Liver (tissue), 9 donors: Measurements from ENCODE around the gene BLTP1. TPM values are rescaled to one million over a fixed set of nuclear protein-coding genes. Genes with fewer than 3 reads are reported as not detected.

ENCODE experiments used
- DNase-seq: peaks from one replicate; pipeline ENCODE4 v3.0.0-alpha.2; 2017; ENCODE audit warnings: low spot score
- H3K27ac ChIP-seq, 2 donors: one replicate each; pipeline ENCODE4 v1.7.0; 2013; ENCODE audit warnings: inconsistent platforms in 2 of 2, low read length in 2 of 2, control low read depth in 1 of 2, low read depth in 1 of 2, mild to moderate bottlenecking in 1 of 2
- H3K27me3 ChIP-seq, 4 donors: one replicate each; pipeline versions ENCODE4 v1.6.1 to v1.7.0; 2013; ENCODE audit warnings: low read length in 3 of 4, inconsistent platforms in 1 of 4, mild to moderate bottlenecking in 1 of 4, moderate library complexity in 1 of 4; ENCODE audit not compliant: control insufficient read depth in 4 of 4, insufficient read depth in 4 of 4
- H3K36me3 ChIP-seq, 4 donors: one replicate each; pipeline versions ENCODE4 v1.6.1 to v1.7.0; 2013; ENCODE audit warnings: low read length in 3 of 4, mild to moderate bottlenecking in 3 of 4, low read depth in 1 of 4, moderate library complexity in 1 of 4; ENCODE audit not compliant: control insufficient read depth in 4 of 4, insufficient read depth in 3 of 4
- H3K4me1 ChIP-seq, 4 donors: one replicate each; pipeline versions ENCODE4 v1.6.1 to v1.7.0; 2013; ENCODE audit warnings: low read length in 3 of 4, mild to moderate bottlenecking in 3 of 4, moderate library complexity in 1 of 4; ENCODE audit not compliant: control insufficient read depth in 4 of 4, insufficient read depth in 4 of 4
- H3K4me3 ChIP-seq, 3 donors: one replicate each; pipeline versions ENCODE4 v1.6.1 to v1.7.0; 2013; ENCODE audit warnings: low read length in 3 of 3, control low read depth in 1 of 3, low read depth in 1 of 3, mild to moderate bottlenecking in 1 of 3
- H3K9ac ChIP-seq, 2 donors: one replicate each; pipeline ENCODE4 v1.7.0; 2013; ENCODE audit warnings: low read length in 2 of 2, mild to moderate bottlenecking in 2 of 2, moderate library complexity in 2 of 2, control low read depth in 1 of 2, low read depth in 1 of 2
- H3K9me3 ChIP-seq, 4 donors: one replicate each; pipeline versions ENCODE4 v1.6.1 to v1.7.0; 2013; ENCODE audit warnings: low read length in 3 of 4; ENCODE audit not compliant: control insufficient read depth in 4 of 4
- EGR1 ChIP-seq, 2 donors: IDR thresholded peaks; 2 replicates each; pipeline ENCODE4 v1.6.1; 2016 to 2018; ENCODE audit warnings: antibody characterized with exemption in 2 of 2, low read depth in 2 of 2
- FOXA1 ChIP-seq: IDR thresholded peaks from 2 replicates; pipeline ENCODE4 v1.6.1; 2016; ENCODE audit warnings: antibody characterized with exemption
- FOXA2 ChIP-seq: IDR thresholded peaks from 2 replicates; pipeline ENCODE4 v1.6.1; 2016; ENCODE audit warnings: antibody characterized with exemption
- HNF4A ChIP-seq, 2 donors: conservative IDR thresholded peaks; 2 replicates each; pipeline ENCODE4 v1.6.1; 2016; ENCODE audit warnings: antibody characterized with exemption in 2 of 2, mild to moderate bottlenecking in 2 of 2
- HNF4G ChIP-seq: IDR thresholded peaks from 2 replicates; pipeline ENCODE4 v1.6.1; 2016; ENCODE audit warnings: antibody characterized with exemption
- JUND ChIP-seq, 2 donors: IDR thresholded peaks; 2 replicates each; pipeline ENCODE4 v1.6.1; 2016; ENCODE audit warnings: antibody characterized with exemption in 2 of 2
- NR2F2 ChIP-seq: IDR thresholded peaks from 2 replicates; pipeline ENCODE4 v1.6.1; 2016; ENCODE audit warnings: antibody characterized with exemption
- RAD21 ChIP-seq, 2 donors: IDR thresholded peaks; 2 replicates each; pipeline ENCODE4 v1.6.1; 2016; ENCODE audit warnings: antibody characterized with exemption in 2 of 2, mild to moderate bottlenecking in 2 of 2
- RXRA ChIP-seq, 2 donors: IDR thresholded peaks; 2 replicates each; pipeline ENCODE4 v1.6.1; 2017 to 2018; ENCODE audit warnings: antibody characterized with exemption in 2 of 2, mild to moderate bottlenecking in 1 of 2
- SP1 ChIP-seq: IDR thresholded peaks from 2 replicates; pipeline ENCODE4 v1.6.1; 2018; ENCODE audit warnings: antibody characterized with exemption, mild to moderate bottlenecking
- TAF1 ChIP-seq: conservative IDR thresholded peaks from 2 replicates; pipeline ENCODE4 v1.6.1; 2016; ENCODE audit warnings: antibody characterized with exemption, mild to moderate bottlenecking
- WGBS: extraction: QIAGEN DNeasy Blood & Tissue Kit; methylation state at CpG from one replicate; pipeline ENCODE4 v1.1.7; 2013; 5-methylcytosine and 5-hydroxymethylcytosine counted together
- polyA plus RNA-seq, 2 donors: library from polyadenylated mRNA; stranded (reverse) in 1 of 2; unstranded in 1 of 2; fragments of 200-250 nt in 1 of 2; fragments of >200 nt in 1 of 2; fragmentation: Nextera tagmentation in 1 of 2; extraction: Ambion mirVana in 1 of 2; gene quantifications; one replicate each; pipeline versions ENCODE4 v1.2.1 to v1.2.3, GENCODE V29; 2013 to 2015
- total RNA-seq, 2 donors: library from RNA; depleted of rRNA; stranded (reverse); fragments of >200 nt; gene quantifications; one replicate each; pipeline ENCODE4 v1.2.3, GENCODE V29; 2014
- TF ChIP-seq, protein P1 (sequence below): IDR thresholded peaks from 2 replicates; pipeline ENCODE4 v1.6.1; 2016; ENCODE audit warnings: antibody characterized with exemption
- TF ChIP-seq, protein P2 (sequence below): IDR thresholded peaks from 2 replicates; pipeline ENCODE4 v1.6.1; 2016; ENCODE audit warnings: antibody characterized with exemption, mild to moderate bottlenecking
- TF ChIP-seq, protein P3 (sequence below): fragments of 150-350 bp; IDR thresholded peaks from 2 replicates; pipeline ENCODE4 v1.5.1; 2017; ENCODE audit warnings: improper control_type of control experiment, low read depth, low read length; ENCODE audit not compliant: missing input control
- TF ChIP-seq, protein P4 (sequence below): IDR thresholded peaks from 2 replicates; pipeline ENCODE4 v1.6.1; 2016; ENCODE audit warnings: antibody characterized with exemption
- TF ChIP-seq, protein P5 (sequence below): IDR thresholded peaks from 2 replicates; pipeline ENCODE4 v1.6.1; 2016; ENCODE audit warnings: antibody characterized with exemption
- donor health status: healthy.
- donor health status: healthy.
- donor health status: healthy.
- donor health status: healthy.
- donor health status: healthy.

BLTP1 gene
- total and polyA plus RNA-seq, 4 donors, result 10.6 to 70.9 (median 25.3) TPM

DNA sequence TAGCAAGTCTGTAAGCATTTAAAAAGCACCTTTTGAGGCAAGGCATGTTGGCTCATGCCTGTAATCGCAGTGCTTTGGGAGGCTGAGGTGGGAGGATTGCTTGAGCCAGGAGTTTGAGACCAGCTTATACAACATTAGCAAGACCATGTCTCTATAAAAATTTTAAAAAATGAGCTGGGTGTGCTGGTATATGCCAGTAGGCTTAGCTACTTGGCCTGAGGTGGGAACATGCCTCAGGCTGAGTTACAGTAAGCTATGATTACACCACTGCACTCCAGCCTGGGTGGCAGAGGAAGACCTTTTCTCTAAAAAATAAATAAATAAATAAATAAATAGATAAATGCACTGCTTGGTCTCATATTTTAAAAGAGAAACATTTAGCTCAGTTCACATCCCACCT, 26.8 kb downstream of the BLTP1 start:
- H3K4me3 ChIP-seq, result no peak overlapping the region
- TF ChIP-seq NR2F2 (no peak), TAF1 (no peak), RAD21 (IDR thresholded peaks at IDR 0.05) (no peak), FOXA2 (no peak), HNF4A (conservative IDR thresholded peaks at IDR 0.05) (no peak), EGR1 (IDR thresholded peaks at IDR 0.05; ENCODE audit: low read depth in 2 of 2) (no peak), FOXA1 (no peak), SP1 (no peak), HNF4G (no peak), RXRA (IDR thresholded peaks at IDR 0.05) (no peak), JUND (IDR thresholded peaks at IDR 0.05) (no peak)
- TF ChIP-seq, protein P1, sequence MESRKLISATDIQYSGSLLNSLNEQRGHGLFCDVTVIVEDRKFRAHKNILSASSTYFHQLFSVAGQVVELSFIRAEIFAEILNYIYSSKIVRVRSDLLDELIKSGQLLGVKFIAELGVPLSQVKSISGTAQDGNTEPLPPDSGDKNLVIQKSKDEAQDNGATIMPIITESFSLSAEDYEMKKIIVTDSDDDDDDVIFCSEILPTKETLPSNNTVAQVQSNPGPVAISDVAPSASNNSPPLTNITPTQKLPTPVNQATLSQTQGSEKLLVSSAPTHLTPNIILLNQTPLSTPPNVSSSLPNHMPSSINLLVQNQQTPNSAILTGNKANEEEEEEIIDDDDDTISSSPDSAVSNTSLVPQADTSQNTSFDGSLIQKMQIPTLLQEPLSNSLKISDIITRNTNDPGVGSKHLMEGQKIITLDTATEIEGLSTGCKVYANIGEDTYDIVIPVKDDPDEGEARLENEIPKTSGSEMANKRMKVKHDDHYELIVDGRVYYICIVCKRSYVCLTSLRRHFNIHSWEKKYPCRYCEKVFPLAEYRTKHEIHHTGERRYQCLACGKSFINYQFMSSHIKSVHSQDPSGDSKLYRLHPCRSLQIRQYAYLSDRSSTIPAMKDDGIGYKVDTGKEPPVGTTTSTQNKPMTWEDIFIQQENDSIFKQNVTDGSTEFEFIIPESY, result no peak
- TF ChIP-seq, protein P2, sequence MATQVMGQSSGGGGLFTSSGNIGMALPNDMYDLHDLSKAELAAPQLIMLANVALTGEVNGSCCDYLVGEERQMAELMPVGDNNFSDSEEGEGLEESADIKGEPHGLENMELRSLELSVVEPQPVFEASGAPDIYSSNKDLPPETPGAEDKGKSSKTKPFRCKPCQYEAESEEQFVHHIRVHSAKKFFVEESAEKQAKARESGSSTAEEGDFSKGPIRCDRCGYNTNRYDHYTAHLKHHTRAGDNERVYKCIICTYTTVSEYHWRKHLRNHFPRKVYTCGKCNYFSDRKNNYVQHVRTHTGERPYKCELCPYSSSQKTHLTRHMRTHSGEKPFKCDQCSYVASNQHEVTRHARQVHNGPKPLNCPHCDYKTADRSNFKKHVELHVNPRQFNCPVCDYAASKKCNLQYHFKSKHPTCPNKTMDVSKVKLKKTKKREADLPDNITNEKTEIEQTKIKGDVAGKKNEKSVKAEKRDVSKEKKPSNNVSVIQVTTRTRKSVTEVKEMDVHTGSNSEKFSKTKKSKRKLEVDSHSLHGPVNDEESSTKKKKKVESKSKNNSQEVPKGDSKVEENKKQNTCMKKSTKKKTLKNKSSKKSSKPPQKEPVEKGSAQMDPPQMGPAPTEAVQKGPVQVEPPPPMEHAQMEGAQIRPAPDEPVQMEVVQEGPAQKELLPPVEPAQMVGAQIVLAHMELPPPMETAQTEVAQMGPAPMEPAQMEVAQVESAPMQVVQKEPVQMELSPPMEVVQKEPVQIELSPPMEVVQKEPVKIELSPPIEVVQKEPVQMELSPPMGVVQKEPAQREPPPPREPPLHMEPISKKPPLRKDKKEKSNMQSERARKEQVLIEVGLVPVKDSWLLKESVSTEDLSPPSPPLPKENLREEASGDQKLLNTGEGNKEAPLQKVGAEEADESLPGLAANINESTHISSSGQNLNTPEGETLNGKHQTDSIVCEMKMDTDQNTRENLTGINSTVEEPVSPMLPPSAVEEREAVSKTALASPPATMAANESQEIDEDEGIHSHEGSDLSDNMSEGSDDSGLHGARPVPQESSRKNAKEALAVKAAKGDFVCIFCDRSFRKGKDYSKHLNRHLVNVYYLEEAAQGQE, result no peak
- TF ChIP-seq, protein P3, sequence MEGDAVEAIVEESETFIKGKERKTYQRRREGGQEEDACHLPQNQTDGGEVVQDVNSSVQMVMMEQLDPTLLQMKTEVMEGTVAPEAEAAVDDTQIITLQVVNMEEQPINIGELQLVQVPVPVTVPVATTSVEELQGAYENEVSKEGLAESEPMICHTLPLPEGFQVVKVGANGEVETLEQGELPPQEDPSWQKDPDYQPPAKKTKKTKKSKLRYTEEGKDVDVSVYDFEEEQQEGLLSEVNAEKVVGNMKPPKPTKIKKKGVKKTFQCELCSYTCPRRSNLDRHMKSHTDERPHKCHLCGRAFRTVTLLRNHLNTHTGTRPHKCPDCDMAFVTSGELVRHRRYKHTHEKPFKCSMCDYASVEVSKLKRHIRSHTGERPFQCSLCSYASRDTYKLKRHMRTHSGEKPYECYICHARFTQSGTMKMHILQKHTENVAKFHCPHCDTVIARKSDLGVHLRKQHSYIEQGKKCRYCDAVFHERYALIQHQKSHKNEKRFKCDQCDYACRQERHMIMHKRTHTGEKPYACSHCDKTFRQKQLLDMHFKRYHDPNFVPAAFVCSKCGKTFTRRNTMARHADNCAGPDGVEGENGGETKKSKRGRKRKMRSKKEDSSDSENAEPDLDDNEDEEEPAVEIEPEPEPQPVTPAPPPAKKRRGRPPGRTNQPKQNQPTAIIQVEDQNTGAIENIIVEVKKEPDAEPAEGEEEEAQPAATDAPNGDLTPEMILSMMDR, result no peak
- TF ChIP-seq, protein P4, sequence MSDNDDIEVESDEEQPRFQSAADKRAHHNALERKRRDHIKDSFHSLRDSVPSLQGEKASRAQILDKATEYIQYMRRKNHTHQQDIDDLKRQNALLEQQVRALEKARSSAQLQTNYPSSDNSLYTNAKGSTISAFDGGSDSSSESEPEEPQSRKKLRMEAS, result no peak
- TF ChIP-seq, protein P5, sequence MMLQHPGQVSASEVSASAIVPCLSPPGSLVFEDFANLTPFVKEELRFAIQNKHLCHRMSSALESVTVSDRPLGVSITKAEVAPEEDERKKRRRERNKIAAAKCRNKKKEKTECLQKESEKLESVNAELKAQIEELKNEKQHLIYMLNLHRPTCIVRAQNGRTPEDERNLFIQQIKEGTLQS, result no peak
- 97% methylated on average over 1 of the region's 1 CpG for WGBS
- H3K9me3 ChIP-seq, result no peaks in the 10 kb centered on the region
- no peak overlapping the region for H3K27ac ChIP-seq
- H3K4me1 ChIP-seq, result no peaks in the 10 kb centered on the region
- H3K27me3 ChIP-seq, result no peaks in the 10 kb centered on the region
- peaks cover 5 to 33% (median 24%) of the 10 kb centered on the region in 4 donors for H3K36me3 ChIP-seq
- no peak overlapping the region for H3K9ac ChIP-seq
- no peak for DNase-seq

DNA sequence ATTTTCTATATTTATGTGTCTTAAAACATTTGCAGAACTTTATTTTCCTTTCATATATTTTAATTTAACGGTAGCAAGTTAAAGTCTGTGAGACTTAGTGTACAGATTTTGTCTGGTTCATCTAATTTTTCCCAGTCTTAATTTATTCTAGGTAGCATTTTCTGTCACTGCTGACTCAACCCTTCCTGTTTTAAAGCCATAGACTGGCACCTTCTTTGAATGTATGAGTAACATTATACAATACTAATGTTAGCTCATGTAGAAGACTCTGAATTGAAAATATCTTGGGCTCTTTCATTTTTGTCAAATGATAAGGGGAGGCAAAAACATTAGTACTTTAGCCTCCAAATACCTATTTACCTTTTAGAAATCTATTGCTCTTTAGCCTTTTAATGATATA, 43.6 kb downstream of the BLTP1 start:
- H3K4me1 ChIP-seq, result no peaks in the 10 kb centered on the region
- peak in 1 of 2 donors; percentile 30 for TF ChIP-seq HNF4A (conservative IDR thresholded peaks at IDR 0.05)
- no peak for TF ChIP-seq TAF1
- no peak overlapping the region for H3K27ac ChIP-seq
- H3K36me3 ChIP-seq, result peaks cover 2 to 14% (median 11%) of the 10 kb centered on the region in 4 donors
- 94% methylated on average over 1 of the region's 1 CpG for WGBS
- no peaks in the 10 kb centered on the region for H3K9me3 ChIP-seq
- no peak overlapping the region for H3K9ac ChIP-seq
- H3K4me3 ChIP-seq, result no peak overlapping the region
- DNase-seq, result no peak
- no peaks in the 10 kb centered on the region for H3K27me3 ChIP-seq

Other genes starting within 250 kb of the BLTP1 start
- under 1 TPM; 0.08 to 0.33 TPM for gene TRPC3, start 200.3 kb upstream of the BLTP1 start, total RNA-seq
- gene TRPC3, start 200.3 kb upstream of the BLTP1 start, polyA plus RNA-seq, result under 1 TPM; 0.06 to 0.10 TPM
- gene ADAD1, start 226.7 kb downstream of the BLTP1 start, total RNA-seq, result not detected
- gene ADAD1, start 226.7 kb downstream of the BLTP1 start, polyA plus RNA-seq, result not detected